HG02623 (cell line): ENCODE measurements around the gene PATE4.
"Not testable (repeated sequence)": the region's sequence is repeated elsewhere in the genome, so short reads cannot be mapped to it uniquely, and the experiment has no call there.

Experiments
- ATAC-seq: cut with Tn5 transposase; IDR thresholded peaks from one replicate; pipeline ENCODE4 v1.9.1; 2021; ENCODE audit warnings: moderate library complexity; ENCODE audit not compliant: unreplicated experiment

PATE4 gene

GRCh38 chr11:125833016-125833415, at the start of gene PATE4:
PATE4 (plus strand) TSS chr11:125833316; CDS start chr11:125833360, 44 bp downstream.
- no peak for ATAC-seq

GRCh38 chr11:125784678-125785077, 48.4 kb upstream of the PATE4 start:
- ATAC-seq, result no peak

GRCh38 chr11:125787827-125788226, 45.3 kb upstream of the PATE4 start, which contains the start of gene PATE3:
PATE3 (plus strand) TSS chr11:125788127; CDS start chr11:125788152, 25 bp downstream.
- no peak for ATAC-seq

GRCh38 chr11:125790825-125791224, 42.3 kb upstream of the PATE4 start:
- ATAC-seq, result no peak

GRCh38 chr11:125797641-125798040, 35.5 kb upstream of the PATE4 start:
- no peak for ATAC-seq

GRCh38 chr11:125799808-125800207, 33.3 kb upstream of the PATE4 start:
- no peak for ATAC-seq

- ATAC-seq, result no peak
These were observed 30.7 kb upstream of the PATE4 start for GRCh38 chr11:125802387-125802786.

- no peak for ATAC-seq
These were observed 25.2 kb upstream of the PATE4 start for GRCh38 chr11:125807909-125808308.

- no peak for ATAC-seq
These were observed 2.6 kb downstream of the PATE4 start for GRCh38 chr11:125835748-125836147.

- ATAC-seq, result no peak
These were observed 9.3 kb downstream of the PATE4 start for GRCh38 chr11:125842321-125842948.

- ATAC-seq, result no peak
These were observed 13.1 kb downstream of the PATE4 start for GRCh38 chr11:125846188-125846587.

- not testable (repeated sequence) for ATAC-seq
These were observed 24.6 kb downstream of the PATE4 start for GRCh38 chr11:125857670-125858069.

GRCh38 chr11:125862786-125863185, 29.7 kb downstream of the PATE4 start:
- ATAC-seq, result not testable (repeated sequence)

GRCh38 chr11:125865354-125865753, 32.2 kb downstream of the PATE4 start:
- not testable (repeated sequence) for ATAC-seq

- ATAC-seq, result no peak
These were observed 36.4 kb downstream of the PATE4 start for GRCh38 chr11:125869521-125869920.

- no peak for ATAC-seq
These were observed 38.4 kb downstream of the PATE4 start for GRCh38 chr11:125871391-125872137.

GRCh38 chr11:125872138-125872491, 39.0 kb downstream of the PATE4 start:
- ATAC-seq, result no peak

GRCh38 chr11:125873881-125874555, 40.9 kb downstream of the PATE4 start:
- ATAC-seq, result no peak

GRCh38 chr11:125874556-125875124, 41.5 kb downstream of the PATE4 start:
- ATAC-seq, result peak; percentile 74

GRCh38 chr11:125881291-125881690, 48.2 kb downstream of the PATE4 start:
- no peak for ATAC-seq

GRCh38 chr11:125883375-125883774, 50.3 kb downstream of the PATE4 start:
- ATAC-seq, result no peak

- peak; percentile 33 for ATAC-seq
These were observed 53.9 kb downstream of the PATE4 start for GRCh38 chr11:125886997-125887372.
